ENCODE results near the gene ACTA2. TPM values are rescaled to one million over a fixed set of nuclear protein-coding genes. Genes with fewer than 3 reads are reported as not detected.
"Not testable (repeated sequence)": the region's sequence is repeated elsewhere in the genome, so short reads cannot be mapped to it uniquely, and the experiment has no call there.

Gene ACTA2
- polyA plus RNA-seq, 12 donors = 197 to 298 (median 223) TPM; not detected in 1

GRCh38 chr10:88957381-88957780 is 4.8 kb upstream of the ACTA2 start:
- DNase-seq = no peak

DNA sequence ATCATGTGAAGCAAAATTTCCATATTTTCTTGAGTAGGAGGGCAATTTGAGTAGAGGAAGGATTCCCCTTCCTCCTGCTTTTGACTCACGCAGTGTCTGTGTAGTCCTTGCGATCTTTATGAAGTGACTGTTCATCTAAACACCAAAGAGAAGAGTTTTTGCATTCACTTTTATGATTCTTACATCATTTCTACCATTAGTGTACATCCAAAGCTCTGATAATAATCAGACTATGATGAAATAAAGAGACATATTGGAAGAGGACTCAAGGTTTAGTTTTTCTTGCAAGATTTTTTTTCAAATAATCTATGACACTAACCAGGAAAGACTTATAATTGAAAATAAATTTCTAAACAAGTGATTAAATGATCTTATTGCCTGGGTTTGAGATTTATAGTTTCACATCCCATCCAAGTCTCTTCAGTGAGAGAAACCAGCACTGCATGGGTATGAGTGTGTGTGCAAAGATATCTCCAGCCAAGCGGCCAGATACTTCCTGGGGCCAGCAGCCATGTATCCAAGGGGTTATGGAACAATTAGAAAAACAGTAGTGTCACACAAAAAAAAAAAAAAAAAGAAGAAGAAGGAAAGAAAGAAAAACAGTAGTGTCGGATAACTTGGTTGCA is 2.0 kb upstream of the ACTA2 start:
- no peak for DNase-seq

DNA sequence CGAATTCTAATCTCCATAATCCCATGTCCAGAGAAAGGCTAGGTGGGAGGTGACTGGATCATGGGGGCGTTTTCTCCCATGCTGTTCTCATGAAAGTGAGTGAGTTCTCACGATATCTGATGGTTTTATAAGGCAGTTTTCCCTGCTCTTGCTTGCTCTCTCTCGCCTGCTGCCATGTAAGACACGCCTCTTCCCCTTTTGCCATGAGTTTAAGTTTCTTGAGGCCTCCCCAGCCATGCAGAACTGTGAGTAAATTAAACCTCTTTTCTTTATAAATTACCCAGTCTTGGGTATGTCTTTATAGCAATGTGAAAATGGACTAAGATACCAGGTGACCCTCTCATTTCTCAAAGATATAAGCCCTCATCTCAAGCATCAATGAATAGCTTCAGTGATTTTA is 1.1 kb upstream of the ACTA2 start:
- DNase-seq = no peak

DNA sequence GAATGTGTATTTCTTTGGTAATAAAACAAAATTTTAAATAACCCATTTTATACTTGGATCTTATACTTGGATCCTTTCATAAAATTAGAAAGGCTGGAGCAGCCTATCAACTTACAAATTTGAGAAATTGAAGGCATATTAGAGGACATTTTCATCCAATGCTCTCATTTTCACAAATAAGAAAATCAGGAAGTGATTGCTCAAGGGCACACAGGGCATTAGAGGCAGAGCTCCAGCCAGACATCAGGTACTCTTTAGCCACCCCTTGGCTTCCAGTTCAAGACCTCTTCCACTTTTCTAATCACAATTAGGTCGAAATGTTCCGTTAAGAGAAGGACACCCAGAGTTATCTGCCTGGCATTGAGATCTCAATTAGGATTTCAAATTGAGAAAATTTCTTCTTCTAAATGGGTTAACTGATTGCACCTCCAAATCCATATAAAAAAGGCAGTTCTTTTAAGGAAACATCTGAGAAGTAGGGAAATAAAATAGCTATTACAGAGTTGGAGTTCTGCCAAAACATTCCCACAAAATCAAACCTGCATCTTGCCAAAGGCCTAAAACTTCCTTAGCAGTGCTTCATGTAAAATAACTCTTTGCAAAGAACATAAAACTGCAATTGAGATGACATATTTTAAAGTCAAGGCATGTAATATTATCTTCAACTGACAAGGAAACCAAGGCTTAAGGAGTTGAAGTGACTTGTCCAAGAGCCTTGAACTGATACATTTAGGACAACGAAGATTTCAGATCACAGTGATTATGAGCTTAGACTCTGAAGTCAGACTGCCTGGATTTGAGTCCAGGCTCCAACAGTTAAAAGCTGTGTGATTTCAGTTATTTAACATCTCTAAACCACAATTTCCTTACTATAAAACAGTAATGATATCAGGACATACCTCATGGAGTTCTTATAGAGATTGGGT is 2.4 kb downstream of the ACTA2 start:
- DNase-seq = no peak

- no peak for DNase-seq
These were observed 3.5 kb downstream of the ACTA2 start for GRCh38 chr10:88949051-88949450.

DNA sequence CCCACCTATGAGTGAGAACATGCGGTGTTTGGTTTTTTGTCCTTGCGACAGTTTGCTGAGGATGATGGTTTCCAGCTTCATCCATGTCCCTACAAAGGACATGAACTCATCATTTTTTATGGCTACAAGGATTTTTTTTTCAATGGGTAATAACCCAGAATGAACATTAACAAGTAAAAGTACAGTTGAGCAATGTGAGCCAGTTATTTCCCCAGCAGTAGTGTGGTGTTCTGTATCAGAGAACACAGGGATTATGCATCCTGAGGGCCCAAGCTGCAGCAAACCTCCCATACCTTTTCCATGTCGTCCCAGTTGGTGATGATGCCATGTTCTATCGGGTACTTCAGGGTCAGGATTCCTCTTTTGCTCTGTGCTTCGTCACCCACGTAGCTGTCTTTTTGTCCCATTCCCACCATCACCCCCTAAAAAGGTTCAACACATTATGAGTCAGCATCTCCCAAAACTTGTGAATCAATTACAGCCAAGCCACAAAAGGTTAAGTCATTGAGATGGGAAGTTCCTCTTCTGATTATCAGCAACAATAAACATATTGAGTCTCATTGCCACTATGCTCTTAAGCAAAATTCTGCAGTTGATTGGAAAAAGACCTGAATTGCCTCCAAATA is 5.5 kb downstream of the ACTA2 start:
- DNase-seq = no peak

DNA sequence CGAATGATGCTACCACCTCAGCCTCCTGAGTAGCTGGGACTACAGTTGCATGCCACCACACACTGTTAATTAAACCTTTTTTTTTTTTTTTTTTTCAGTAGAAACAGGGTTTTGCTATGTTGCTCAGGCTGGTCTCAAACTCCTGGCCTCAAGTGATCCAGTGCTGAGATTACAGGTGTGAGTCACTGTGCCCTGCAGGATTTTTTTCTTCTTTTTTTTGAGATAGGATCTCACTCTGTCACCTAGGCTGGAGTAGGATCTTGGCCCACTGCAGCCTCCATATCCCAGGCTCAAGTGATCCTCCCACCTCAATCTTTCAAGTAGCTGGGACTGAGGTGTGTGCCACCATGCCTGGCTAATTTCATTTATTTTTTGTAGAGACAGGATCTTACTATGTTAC is 6.4 kb downstream of the ACTA2 start:
- DNase-seq = no peak

DNA sequence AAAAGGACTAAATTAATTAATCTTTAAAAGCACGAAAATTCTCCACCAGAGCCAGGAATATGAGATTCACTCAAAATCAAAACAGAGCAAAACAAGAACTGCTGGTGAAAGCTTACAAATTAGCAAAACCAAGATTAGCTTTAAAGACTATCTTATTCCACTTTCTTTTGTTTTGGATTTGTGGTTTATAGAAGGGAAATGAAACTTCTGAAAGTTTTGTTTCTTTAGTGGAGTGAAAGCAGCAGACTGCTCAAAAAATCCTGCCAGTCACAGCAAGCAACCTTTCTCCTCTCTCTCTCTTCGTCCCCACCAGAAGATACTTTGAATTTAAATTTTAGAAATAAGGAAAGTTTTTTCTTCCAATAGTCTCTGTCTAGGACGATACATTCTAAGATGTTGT is 7.8 kb downstream of the ACTA2 start:
- DNase-seq = no peak

- DNase-seq = no peak
These were observed 8.8 kb downstream of the ACTA2 start for GRCh38 chr10:88943778-88944177.

DNA sequence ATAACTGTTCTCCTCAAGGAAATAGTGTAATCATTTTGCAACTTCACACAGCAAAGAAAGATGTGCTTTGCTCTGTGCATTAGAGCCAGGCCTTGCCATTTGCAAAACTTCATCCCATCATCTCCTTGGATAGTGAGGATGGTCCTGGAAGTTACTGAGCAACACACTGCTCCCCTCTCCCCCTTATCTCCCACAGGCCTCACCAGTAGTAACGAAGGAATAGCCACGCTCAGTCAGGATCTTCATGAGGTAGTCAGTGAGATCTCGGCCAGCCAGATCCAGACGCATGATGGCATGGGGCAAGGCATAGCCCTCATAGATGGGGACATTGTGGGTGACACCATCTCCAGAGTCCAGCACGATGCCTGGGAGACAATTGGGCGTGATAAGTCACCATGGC is 11.5 kb downstream of the ACTA2 start:
- no peak for DNase-seq

DNA sequence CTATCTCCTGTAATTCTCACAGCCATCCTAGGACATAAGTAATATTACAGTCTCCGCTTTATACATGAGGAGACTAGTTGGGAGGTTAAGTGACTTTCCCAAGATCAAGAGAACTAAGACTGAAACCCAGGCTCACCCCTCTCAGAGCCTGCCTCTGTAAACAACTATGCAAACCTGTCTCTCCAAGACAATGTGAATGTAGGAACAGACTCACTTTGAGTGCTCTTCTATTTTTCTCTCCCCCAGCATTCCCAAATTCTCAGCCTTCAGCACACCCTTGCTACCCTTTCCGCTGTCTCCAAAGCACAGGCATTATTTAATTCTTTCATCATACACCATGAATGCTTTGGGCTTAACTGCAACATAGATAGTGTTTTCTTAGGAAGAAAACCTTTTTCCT is 13.6 kb downstream of the ACTA2 start:
- DNase-seq = no peak

GRCh38 chr10:88938039-88938438 is 14.5 kb downstream of the ACTA2 start:
- DNase-seq = no peak

DNA sequence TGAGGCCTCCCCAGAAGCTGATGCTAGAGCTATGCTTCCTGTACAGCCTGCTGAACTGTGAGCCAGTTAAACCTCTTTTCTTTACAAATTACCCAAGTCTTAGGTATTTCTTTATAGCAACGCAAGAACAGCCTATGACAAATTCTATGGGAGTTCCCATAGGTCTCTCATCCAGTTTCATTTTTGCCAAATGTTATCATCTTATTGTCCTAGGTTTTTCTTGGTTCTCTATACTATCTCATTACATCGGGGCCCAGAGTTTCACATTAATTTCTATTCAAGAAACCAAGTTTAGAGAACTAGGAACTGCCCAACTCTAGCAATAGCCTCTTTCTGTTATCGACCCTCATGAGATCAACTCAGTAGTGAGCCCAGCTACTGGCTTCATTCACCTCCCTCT is 15.9 kb downstream of the ACTA2 start:
- no peak for DNase-seq

DNA sequence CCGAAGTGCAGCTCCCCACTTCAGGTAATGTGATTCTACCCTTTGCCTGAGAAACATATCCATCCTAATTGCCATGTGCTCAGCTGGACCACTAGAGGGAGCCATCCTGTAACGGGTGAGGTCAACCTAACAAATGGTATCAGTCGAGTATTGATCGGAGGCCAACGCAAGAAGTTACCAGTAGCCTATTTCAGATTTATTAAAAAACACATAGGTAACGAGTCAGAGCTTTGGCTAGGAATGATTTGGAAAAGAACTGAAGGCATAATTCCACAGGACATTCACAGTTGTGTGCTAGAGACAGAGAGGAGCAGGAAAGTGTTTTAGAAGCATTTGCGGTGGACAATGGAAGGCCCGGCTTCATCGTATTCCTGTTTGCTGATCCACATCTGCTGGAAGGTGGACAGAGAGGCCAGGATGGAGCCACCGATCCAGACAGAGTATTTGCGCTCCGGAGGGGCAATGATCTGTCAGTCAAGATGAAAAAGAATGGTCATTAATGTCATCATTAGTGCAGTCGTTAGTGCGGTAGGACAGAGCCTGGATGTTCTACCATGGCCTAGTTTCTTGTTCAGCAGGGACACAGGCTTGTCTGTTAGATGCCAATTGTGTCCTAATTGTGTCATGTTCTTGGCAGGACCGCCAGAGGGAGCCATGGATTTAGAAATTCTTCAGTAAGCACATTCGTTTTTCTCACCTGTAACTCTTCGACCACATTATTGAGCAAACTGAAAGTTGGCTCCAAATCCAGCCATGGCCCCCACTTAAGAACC is 17.5 kb downstream of the ACTA2 start:
- peak; percentile 81 for DNase-seq

DNA sequence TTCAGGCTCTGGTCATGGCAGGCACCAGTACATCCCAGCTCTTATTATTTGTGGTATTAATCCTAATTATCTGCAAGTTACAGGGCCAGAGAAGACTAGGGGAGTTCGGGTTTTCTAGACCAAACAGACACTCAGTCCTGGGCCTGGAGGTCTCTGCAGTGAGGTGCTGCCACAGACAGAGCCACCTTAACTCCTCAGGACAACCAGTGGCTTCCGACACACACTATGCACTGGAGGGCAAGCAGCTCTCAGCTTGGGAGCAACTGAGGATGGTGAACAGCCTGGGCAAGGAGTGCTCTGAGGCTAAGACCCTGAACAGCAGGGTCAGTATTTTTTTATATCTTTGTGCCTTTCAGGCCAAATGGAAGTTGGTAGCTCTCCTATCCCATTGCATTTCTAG is 19.0 kb downstream of the ACTA2 start:
- no peak for DNase-seq

GRCh38 chr10:88932539-88933256 is 19.9 kb downstream of the ACTA2 start:
- DNase-seq = peak; percentile 72

DNA sequence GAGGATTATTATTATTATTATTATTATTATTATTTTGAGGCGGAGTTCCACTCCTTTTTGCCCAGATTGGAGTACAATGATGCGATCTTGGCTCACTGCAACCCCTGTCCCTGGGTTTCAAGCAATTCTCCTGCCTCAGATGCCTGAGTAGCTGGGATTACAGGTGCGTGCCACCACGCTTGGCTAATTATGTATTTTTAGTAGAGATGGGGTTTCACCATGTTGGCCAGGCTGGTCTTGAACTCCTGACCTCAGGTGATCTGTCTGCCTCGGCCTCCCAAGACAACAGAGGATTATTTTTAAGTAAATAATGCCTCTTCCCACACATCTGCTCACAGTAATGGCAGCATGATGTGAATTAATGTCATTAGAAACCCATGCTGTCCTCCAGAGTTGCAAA is 20.5 kb downstream of the ACTA2 start:
- DNase-seq = not testable (repeated sequence)

- DNase-seq = no peak
These were observed 21.0 kb downstream of the ACTA2 start for GRCh38 chr10:88931548-88931947.

GRCh38 chr10:88928254-88928653 is 24.3 kb downstream of the ACTA2 start:
- DNase-seq = no peak

GRCh38 chr10:88927416-88927690 is 25.2 kb downstream of the ACTA2 start:
- DNase-seq = no peak

- peak; percentile 83 for DNase-seq
These were observed 25.8 kb downstream of the ACTA2 start for GRCh38 chr10:88926566-88927415.

Measured in muscle of arm (tissue), 12 donors.